ENCODE data around the gene C9orf43. TPM values are rescaled to one million over a fixed set of nuclear protein-coding genes. Genes with fewer than 3 reads are reported as not detected.

C9orf43 gene
- total and polyA plus RNA-seq, 10 of the 15 experiments (the other 5 are each of a cell fraction or from before 2014, with no cell fraction given) = 0.08 to 0.79 (median 0.55) TPM

- SMC1A ChIA-PET (ENCODE audit: uncharacterized antibody, unreplicated experiment) = interaction anchor here (1.0 to 3.0 kb wide), 7 partner anchors 10 to 202 kb away, joined by 3 to 20 read pairs (median 9); no protein-coding TSS in a partner anchor
- RAD21 ChIA-PET (ENCODE audit: unreplicated experiment) = interaction anchor here (1.7 to 3.0 kb wide), 3 partner anchors 10 to 199 kb away, joined by 6 to 14 read pairs (median 8); no protein-coding TSS in a partner anchor
- CTCF ChIA-PET = interaction anchor here (2.9 to 3.2 kb wide), 2 partner anchors 10 to 199 kb away, joined by 24 to 25 read pairs; no protein-coding TSS in a partner anchor
- Histone ChIP-seq H3K4me2 (ENCODE audit: control insufficient read depth, insufficient read depth) (no peak overlapping the region), H3K4me1 (ENCODE audit: control insufficient read depth, insufficient read depth, low read length) (peaks cover 9% of the 10 kb centered on the region), H3K36me3 (ENCODE audit: control insufficient read depth in 2 of 2, insufficient read depth in 2 of 2, low read length in 1 of 2) (no peaks in the 10 kb centered on the region), H3K9me3 (replicated peaks; ENCODE audit: control insufficient read depth, insufficient read depth, low read length) (no peaks in the 10 kb centered on the region), H2AFZ (ENCODE audit: control insufficient read depth, low read depth, low read length) (no peak overlapping the region), H3K27me3 (replicated peaks in 1 of 2; ENCODE audit: control insufficient read depth in 2 of 2, insufficient read depth in 2 of 2, low read length in 1 of 2) (no peaks in the 10 kb centered on the region), H3K4me3 (no peak overlapping the region), H3K9ac (ENCODE audit: control insufficient read depth, insufficient read depth, low read length) (no peak overlapping the region), H3K79me2 (ENCODE audit: control insufficient read depth, insufficient read depth, low read length) (no peaks in the 10 kb centered on the region), H3K27ac (ENCODE audit: control insufficient read depth, insufficient read depth) (no peak overlapping the region), H4K20me1 (ENCODE audit: control insufficient read depth, insufficient read depth) (no peaks in the 10 kb centered on the region)
- intact Hi-C loops (cut with micrococcal nuclease; ENCODE audit: unreplicated experiment) (no loop called here), in situ Hi-C loops (cut with MboI) (loop anchor here (25.0 kb wide), 1 partner anchor 581 kb away; no protein-coding TSS in a partner anchor)
- 97% methylated on average over 2 of the region's 2 CpGs for WGBS (ENCODE audit: insufficient coverage, insufficient replicate concordance, low lambda C conversion rate, missing lambda C conversion rate)
- FAIRE-seq (no peak), ATAC-seq (no peak), DNase-seq (ENCODE audit: low read depth, low spot score) (no peak)
- no TSS peak for BruUV-seq (replicated peaks)
- POLR2A ChIA-PET = interaction anchor here (1.7 kb wide), 1 partner anchor 56 kb away, joined by 7 read pairs; no protein-coding TSS in a partner anchor
- TF ChIP-seq REST (IDR thresholded peaks at IDR 0.05; ENCODE audit: low read depth, low read length) (no peak), SKIL (IDR thresholded peaks at IDR 0.05; ENCODE audit: low read depth, poor library complexity, severe bottlenecking) (no peak), SMAD1 (IDR thresholded peaks at IDR 0.05; ENCODE audit: low read depth, partially characterized antibody) (no peak), ZZZ3 (IDR thresholded peaks at IDR 0.05; ENCODE audit: control insufficient read depth, insufficient read length, low read depth) (no peak), SP1 (IDR thresholded peaks at IDR 0.05; ENCODE audit: low read depth, low read length) (no peak), YBX1 (IDR thresholded peaks at IDR 0.05) (no peak), ETV6 (conservative IDR thresholded peaks at IDR 0.05 in 1 of 2, IDR thresholded peaks at IDR 0.05 in 1 of 2; ENCODE audit: borderline replicate concordance in 1 of 2, low read depth in 1 of 2) (no peak), IRF5 (IDR thresholded peaks at IDR 0.05; ENCODE audit: borderline replicate concordance) (no peak), IKZF2 (IDR thresholded peaks at IDR 0.05) (no peak), ATF3 (IDR thresholded peaks at IDR 0.05; ENCODE audit: borderline replicate concordance, extremely low read depth, low read depth, low read length) (no peak), E2F8 (IDR thresholded peaks at IDR 0.05; ENCODE audit: low read depth, partially characterized antibody) (no peak), NR2F1 (conservative IDR thresholded peaks at IDR 0.05) (no peak), NR2C1 (IDR thresholded peaks at IDR 0.05) (no peak)
Observed at GRCh38 chr9:113456235-113456634, 45.7 kb downstream of the C9orf43 start.
